H1 (cell line): Measurements from ENCODE around the gene PDGFB. TPM values are rescaled to one million over a fixed set of nuclear protein-coding genes. Genes with fewer than 3 reads are reported as not detected.
"Not testable (repeated sequence)": the region's sequence is repeated elsewhere in the genome, so short reads cannot be mapped to it uniquely, and the experiment has no call there.

Experiments
- CTCF ChIA-PET: fragments of 300-600 bp; sonication (Branson Sonifier 250); formaldehyde crosslinking; loops from one replicate; lab custom pipeline; 2021; ENCODE audit not compliant: partially characterized antibody; lab: Charles Lee
- POLR2A ChIA-PET: fragments of 300-600 bp; sonication (Branson Sonifier 250); formaldehyde crosslinking; loops from one replicate; lab custom pipeline; 2021; ENCODE audit warnings: inconsistent platforms; ENCODE audit not compliant: partially characterized antibody; lab: Charles Lee
- DNase-seq, 2 experiments: peaks; one replicate each; pipeline versions ENCODE4 v3.0.0 to v3.0.0-alpha.2; 2010 to 2022; ENCODE audit warnings: low spot score in 2 of 2, low read depth in 1 of 2, mixed read lengths in 1 of 2
- FAIRE-seq: peaks from 2 replicates; lab custom pipeline; 2011; peaks lifted over from hg19 to GRCh38; lab: Jason Lieb, UNC
- H2AFZ ChIP-seq: 2 replicates; pipeline ENCODE4 v1.8.1; 2012; ENCODE audit warnings: low read length, inconsistent platforms
- H2AK5ac ChIP-seq: 2 replicates; pipeline ENCODE4 v1.6.1; 2013; ENCODE audit warnings: low read depth, low read length
- H2BK120ac ChIP-seq: replicated peaks from 2 replicates; pipeline ENCODE3; 2013; ENCODE audit warnings: low read depth, low read length, inconsistent platforms
- H2BK12ac ChIP-seq: 2 replicates; pipeline ENCODE4 v1.6.1; 2013; ENCODE audit warnings: low read depth, low read length
- H2BK15ac ChIP-seq: 2 replicates; pipeline ENCODE4 v1.6.1; 2013; ENCODE audit warnings: low read length
- H2BK20ac ChIP-seq: 2 replicates; pipeline ENCODE4 v1.6.1; 2013; ENCODE audit warnings: low read length
- H2BK5ac ChIP-seq: 2 replicates; pipeline ENCODE4 v1.6.1; 2013; ENCODE audit warnings: low read depth, low read length
- H3K14ac ChIP-seq: 2 replicates; pipeline ENCODE4 v1.6.1; 2013; ENCODE audit warnings: inconsistent platforms; ENCODE audit not compliant: insufficient read length
- H3K18ac ChIP-seq: 2 replicates; pipeline ENCODE4 v1.6.1; 2013; ENCODE audit warnings: low read length; ENCODE audit errors: extremely low read depth
- H3K23ac ChIP-seq: 2 replicates; pipeline ENCODE4 v1.6.1; 2013; ENCODE audit warnings: inconsistent platforms; ENCODE audit not compliant: insufficient read length
- H3K23me2 ChIP-seq: 2 replicates; pipeline ENCODE4 v1.6.1; 2013; ENCODE audit warnings: low read depth, low read length
- H3K27ac ChIP-seq: 2 replicates; pipeline ENCODE4 v1.6.1; 2011; ENCODE audit warnings: low read depth, low read length, inconsistent platforms
- H3K27me3 ChIP-seq, 4 experiments: replicated peaks in 1 of 4; 1 replicate in 1 of 4; 2 replicates in 3 of 4; pipeline versions ENCODE4 v1.6.1 to v1.8.1; 2011 to 2013; ENCODE audit warnings: low read length in 3 of 4, mild to moderate bottlenecking in 3 of 4, inconsistent platforms in 2 of 4, mixed read lengths in 2 of 4, moderate library complexity in 1 of 4; ENCODE audit not compliant: control insufficient read depth in 3 of 4, insufficient read depth in 3 of 4; ENCODE audit errors: extremely low read depth in 1 of 4
- H3K36me3 ChIP-seq, 4 experiments: 2 replicates each; pipeline versions ENCODE4 v1.6.1 to v1.8.1; 2011 to 2013; ENCODE audit warnings: mild to moderate bottlenecking in 4 of 4, low read length in 3 of 4, moderate library complexity in 2 of 4, control low read depth in 1 of 4, inconsistent platforms in 1 of 4; ENCODE audit not compliant: insufficient read depth in 4 of 4, control insufficient read depth in 2 of 4
- H3K4ac ChIP-seq: replicated peaks from 2 replicates; pipeline ENCODE3; 2013; ENCODE audit warnings: low read length, low read depth, mixed read lengths, inconsistent platforms; ENCODE audit not compliant: insufficient read length
- H3K4me1 ChIP-seq, 4 experiments: replicated peaks in 1 of 4; 1 replicate in 1 of 4; 2 replicates in 3 of 4; pipeline versions ENCODE4 v1.6.1 to v1.8.1; 2011 to 2013; ENCODE audit warnings: low read length in 3 of 4, inconsistent platforms in 2 of 4, mixed read lengths in 1 of 4; ENCODE audit not compliant: insufficient read depth in 4 of 4, control insufficient read depth in 3 of 4
- H3K4me2 ChIP-seq, 2 experiments: 2 replicates each; pipeline versions ENCODE4 v1.6.1 to v1.8.1; 2011 to 2013; ENCODE audit warnings: low read depth in 2 of 2, low read length in 2 of 2, control low read depth in 1 of 2, inconsistent platforms in 1 of 2, mild to moderate bottlenecking in 1 of 2; ENCODE audit not compliant: insufficient read depth in 1 of 2
- H3K4me3 ChIP-seq, 4 experiments: fragments of 200-600, 300-600 bp in 1 of 4; sonication (generic), shearing (Covaris generic), sonication (Bioruptor Twin) in 1 of 4; 2 replicates each; pipeline versions ENCODE4 v1.5.1 to v1.8.1; 2011 to 2016; ENCODE audit warnings: low read length in 4 of 4, low read depth in 3 of 4, control low read depth in 2 of 4, inconsistent platforms in 2 of 4, mild to moderate bottlenecking in 2 of 4, mixed read lengths in 1 of 4, moderate library complexity in 1 of 4; ENCODE audit not compliant: insufficient read depth in 2 of 4; ENCODE audit errors: extremely low read depth in 1 of 4
- H3K56ac ChIP-seq: replicated peaks from 2 replicates; pipeline ENCODE3; 2013; ENCODE audit warnings: low read depth, mild to moderate bottlenecking, mixed read lengths, low read length, inconsistent platforms; ENCODE audit not compliant: insufficient read length
- H3K79me1 ChIP-seq: 2 replicates; pipeline ENCODE4 v1.6.1; 2013; ENCODE audit warnings: low read depth, low read length, control low read depth
- H3K79me2 ChIP-seq, 2 experiments: 2 replicates each; pipeline versions ENCODE4 v1.6.1 to v1.8.1; 2012 to 2013; ENCODE audit warnings: low read length in 2 of 2, mild to moderate bottlenecking in 2 of 2, inconsistent platforms in 1 of 2; ENCODE audit not compliant: insufficient read depth in 2 of 2, control insufficient read depth in 1 of 2
- H3K9ac ChIP-seq, 4 experiments: replicated peaks in 1 of 4; 1 replicate in 1 of 4; 2 replicates in 3 of 4; pipeline versions ENCODE4 v1.6.1 to v1.8.1; 2011 to 2013; ENCODE audit warnings: low read depth in 3 of 4, low read length in 3 of 4, control low read depth in 2 of 4, mild to moderate bottlenecking in 2 of 4, moderate library complexity in 2 of 4, inconsistent platforms in 1 of 4; ENCODE audit errors: extremely low read depth in 1 of 4
- H3K9me3 ChIP-seq, 2 experiments: 2 replicates each; pipeline versions ENCODE4 v1.6.1 to v1.8.1; 2012 to 2013; ENCODE audit warnings: mild to moderate bottlenecking in 2 of 2, moderate library complexity in 2 of 2, control low read depth in 1 of 2, inconsistent platforms in 1 of 2, low read depth in 1 of 2, low read length in 1 of 2, mixed read lengths in 1 of 2; ENCODE audit not compliant: insufficient read depth in 2 of 2
- H4K20me1 ChIP-seq, 2 experiments: replicated peaks in 1 of 2; 2 replicates each; pipeline versions ENCODE3 to v1.8.1; 2011 to 2013; ENCODE audit warnings: inconsistent platforms in 2 of 2, low read length in 2 of 2, mild to moderate bottlenecking in 1 of 2; ENCODE audit not compliant: insufficient read depth in 2 of 2, control insufficient read depth in 1 of 2
- H4K5ac ChIP-seq: 2 replicates; pipeline ENCODE4 v1.6.1; 2013; ENCODE audit warnings: low read length, low read depth, mixed read lengths, inconsistent platforms; ENCODE audit not compliant: insufficient read length
- H4K8ac ChIP-seq: 2 replicates; pipeline ENCODE4 v1.8.0; 2013; ENCODE audit warnings: mild to moderate bottlenecking, moderate library complexity, low read length, inconsistent platforms; ENCODE audit not compliant: insufficient read depth; ENCODE audit errors: extremely low read depth
- H4K91ac ChIP-seq: replicated peaks from 2 replicates; pipeline ENCODE3; 2013; ENCODE audit warnings: low read length, mixed read lengths, inconsistent platforms; ENCODE audit not compliant: insufficient read length
- WGBS, 2 experiments: shearing (Covaris generic) in 1 of 2; methylation state at CpG; one replicate each; pipeline versions ENCODE4 v1.1.6 to v1.1.7; 2013 to 2015; ENCODE audit warnings: low lambda C conversion rate in 2 of 2, mixed read lengths in 2 of 2, inconsistent platforms in 1 of 2, low coverage in 1 of 2, missing lambda C conversion rate in 1 of 2; ENCODE audit not compliant: insufficient replicate concordance in 2 of 2, insufficient coverage in 1 of 2, insufficient read length in 1 of 2; ENCODE audit errors: extremely low coverage in 1 of 2, missing lambda C conversion rate in 1 of 2; 5-methylcytosine and 5-hydroxymethylcytosine counted together
- polyA plus RNA-seq, 7 experiments: library from polyadenylated mRNA; depleted of rRNA in 3 of 7; stranded (reverse) in 5 of 7; unstranded in 2 of 7; fragments of >200 nt in 5 of 7; fragments of 200-250 nt in 2 of 7; gene quantifications; 1 replicate in 5 of 7; 2 replicates in 1 of 7; 4 replicates in 1 of 7; pipeline versions ENCODE4 v1.2.1 to v1.2.3, GENCODE V29; 2011 to 2013; ENCODE audit warnings: missing spikeins in 2 of 7, mixed read lengths in 2 of 7
- total RNA-seq: library from RNA; stranded (reverse); fragmentation: NEBNext Ultra II Directional; extraction: Animal tissue kit (Norgen Biotek cat#: 25700); gene quantifications from 2 replicates; pipeline ENCODE4 v1.2.1, GENCODE V29; 2021

Gene PDGFB
- total and polyA plus RNA-seq, 2 of the 8 experiments (the other 6 are each of a cell fraction or from before 2014, with no cell fraction given): 3.9 to 8.5 TPM

- H3K56ac ChIP-seq, H3K27ac ChIP-seq, DNase-seq, H4K5ac ChIP-seq, H3K18ac ChIP-seq, H4K91ac ChIP-seq, FAIRE-seq, H3K14ac ChIP-seq, CTCF ChIA-PET, H3K36me3 ChIP-seq, H3K23ac ChIP-seq, H4K20me1 ChIP-seq, POLR2A ChIA-PET, H2AFZ ChIP-seq, H2BK5ac ChIP-seq, H3K27me3 ChIP-seq, H3K9me3 ChIP-seq, H3K79me1 ChIP-seq, H2BK12ac ChIP-seq, H3K79me2 ChIP-seq, H3K9ac ChIP-seq, H2BK15ac ChIP-seq, H2AK5ac ChIP-seq, H3K4me3 ChIP-seq, H2BK20ac ChIP-seq, H4K8ac ChIP-seq, H3K23me2 ChIP-seq, H3K4me2 ChIP-seq, H2BK120ac ChIP-seq, H3K4ac ChIP-seq: not testable (repeated sequence)
- WGBS, 2 experiments: 86% methylated on average over 6 of the region's 6 CpGs; no CpG with 5 or more reads in 1 of the 2 experiments
- H3K4me1 ChIP-seq: peaks cover 15 to 24% (median 17%) of the 10 kb centered on the region in 4 experiments
Observed at GRCh38 chr22:39218432-39218831, 26.4 kb downstream of the PDGFB start.
